ENCODE measurements around the gene GRIP1.

- no peak for TF ChIP-seq CTCF (conservative IDR thresholded peaks at IDR 0.05 in 1 of 2, IDR thresholded peaks at IDR 0.05 in 1 of 2; ENCODE audit: low read depth in 1 of 2, low read length in 2 of 2)
- no peak for TF ChIP-seq EZH2 (IDR thresholded peaks at IDR 0.05; ENCODE audit: low read length, missing control alignments)
These were observed 273.5 kb downstream of the GRIP1 start for GRCh38 chr12:66405395-66405794.
